Measurements from ENCODE around the gene NADK. TPM values are rescaled to one million over a fixed set of nuclear protein-coding genes. Genes with fewer than 3 reads are reported as not detected.

NADK gene
- total RNA-seq, 1 donor from 2014 or later, result 84.6 TPM

GRCh38 chr1:1786836-1787605, 8.8 kb upstream of the NADK start:
- intact Hi-C loops (cut with micrococcal nuclease), result no loop called here

GRCh38 chr1:1785666-1786065, 7.4 kb upstream of the NADK start:
- intact Hi-C loops (cut with micrococcal nuclease), result no loop called here

GRCh38 chr1:1784933-1785332, 6.7 kb upstream of the NADK start:
- intact Hi-C loops (cut with micrococcal nuclease), result no loop called here

DNA sequence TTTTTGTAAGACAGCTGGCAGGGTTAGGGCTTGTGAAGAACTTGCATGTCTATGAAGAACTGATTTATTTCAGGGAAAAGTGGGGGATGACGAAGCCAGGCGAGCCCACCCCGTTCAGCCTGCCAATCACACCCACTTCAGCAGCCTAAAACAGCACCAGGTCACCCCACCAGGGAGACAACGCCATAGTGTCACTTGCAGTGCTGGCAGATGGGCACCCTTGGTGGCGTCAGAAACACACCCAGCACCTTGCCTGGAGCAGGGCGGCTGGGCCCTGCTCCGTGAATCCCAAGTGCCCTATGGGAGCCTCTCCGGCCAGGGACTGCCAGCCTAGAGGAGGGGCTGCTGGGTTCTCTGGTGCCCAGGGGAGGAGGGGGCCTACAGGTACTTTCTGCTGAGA, 5.0 kb upstream of the NADK start:
- intact Hi-C loops (cut with micrococcal nuclease), result no loop called here

GRCh38 chr1:1782399-1783221, 4.3 kb upstream of the NADK start:
- intact Hi-C loops (cut with micrococcal nuclease), result no loop called here

DNA sequence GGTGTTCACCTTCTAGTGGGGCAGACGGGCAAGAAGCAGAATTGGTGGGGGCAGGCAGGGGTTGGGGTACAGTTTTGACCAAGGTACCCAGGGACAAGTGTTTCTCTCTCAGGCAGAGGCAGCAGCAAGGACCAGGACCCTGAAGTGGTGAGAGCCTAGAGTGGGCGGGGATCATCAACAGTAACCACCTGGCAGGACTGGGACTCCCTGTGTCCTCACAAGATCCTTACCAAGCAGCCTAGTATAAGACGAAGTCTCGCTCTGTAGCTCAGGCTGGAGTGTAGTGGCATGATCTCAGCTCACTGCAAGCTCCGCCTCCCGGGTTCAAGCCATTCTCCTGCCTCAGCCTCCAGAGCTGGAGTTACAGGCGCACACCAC, 3.2 kb upstream of the NADK start:
- intact Hi-C loops (cut with micrococcal nuclease), result loop anchor here (2.0 kb wide), 1 partner anchor 109 kb away; the partner anchor contains the start of gene GNB1

DNA sequence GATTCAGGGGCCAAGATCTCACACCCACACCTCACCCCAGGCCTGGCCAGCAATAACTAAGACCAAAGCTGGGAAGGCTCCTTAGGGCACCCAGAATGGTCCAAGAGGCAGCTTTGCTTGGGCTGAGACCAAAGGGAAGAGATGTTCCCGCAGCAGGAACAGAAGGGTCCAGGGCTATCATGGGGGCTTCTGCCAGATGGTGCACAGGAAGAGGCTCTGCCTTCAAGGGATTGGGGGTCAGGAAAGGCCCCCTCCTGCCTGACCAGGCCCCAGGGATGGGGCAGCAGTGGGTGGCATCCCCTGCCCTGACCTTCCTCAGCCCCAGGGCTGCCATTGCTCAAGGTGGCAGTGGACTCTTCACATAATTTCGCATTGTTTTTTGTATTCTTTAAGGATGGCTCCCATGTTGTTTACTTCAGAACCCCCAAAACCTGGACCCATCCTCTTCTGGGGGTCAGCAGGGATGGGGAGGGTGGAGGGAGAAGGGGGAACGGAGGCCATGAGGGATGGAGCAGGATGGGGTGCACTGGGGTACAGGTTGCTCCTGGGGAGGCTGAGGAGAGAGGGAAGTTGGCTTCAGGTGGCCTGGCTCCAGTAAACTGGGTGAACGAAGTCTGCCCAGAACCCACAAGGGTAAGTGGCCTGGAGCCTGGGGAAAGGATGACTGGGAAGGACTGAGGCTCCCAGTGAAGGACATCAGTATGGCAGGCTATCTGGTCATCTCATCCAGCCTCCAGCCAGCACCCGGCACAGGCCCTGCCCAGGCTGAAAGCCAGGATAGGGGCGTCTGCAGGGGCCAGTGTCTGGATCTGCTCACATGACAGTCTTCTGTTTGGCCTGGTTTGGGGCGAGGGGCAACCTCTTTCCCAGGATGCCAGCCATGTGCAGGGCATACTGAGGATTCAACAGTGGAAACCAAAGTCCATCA, 2.6 kb upstream of the NADK start:
- intact Hi-C loops (cut with micrococcal nuclease), result loop anchor here (2.0 kb wide), 1 partner anchor 110 kb away; the partner anchor contains the start of gene GNB1

DNA sequence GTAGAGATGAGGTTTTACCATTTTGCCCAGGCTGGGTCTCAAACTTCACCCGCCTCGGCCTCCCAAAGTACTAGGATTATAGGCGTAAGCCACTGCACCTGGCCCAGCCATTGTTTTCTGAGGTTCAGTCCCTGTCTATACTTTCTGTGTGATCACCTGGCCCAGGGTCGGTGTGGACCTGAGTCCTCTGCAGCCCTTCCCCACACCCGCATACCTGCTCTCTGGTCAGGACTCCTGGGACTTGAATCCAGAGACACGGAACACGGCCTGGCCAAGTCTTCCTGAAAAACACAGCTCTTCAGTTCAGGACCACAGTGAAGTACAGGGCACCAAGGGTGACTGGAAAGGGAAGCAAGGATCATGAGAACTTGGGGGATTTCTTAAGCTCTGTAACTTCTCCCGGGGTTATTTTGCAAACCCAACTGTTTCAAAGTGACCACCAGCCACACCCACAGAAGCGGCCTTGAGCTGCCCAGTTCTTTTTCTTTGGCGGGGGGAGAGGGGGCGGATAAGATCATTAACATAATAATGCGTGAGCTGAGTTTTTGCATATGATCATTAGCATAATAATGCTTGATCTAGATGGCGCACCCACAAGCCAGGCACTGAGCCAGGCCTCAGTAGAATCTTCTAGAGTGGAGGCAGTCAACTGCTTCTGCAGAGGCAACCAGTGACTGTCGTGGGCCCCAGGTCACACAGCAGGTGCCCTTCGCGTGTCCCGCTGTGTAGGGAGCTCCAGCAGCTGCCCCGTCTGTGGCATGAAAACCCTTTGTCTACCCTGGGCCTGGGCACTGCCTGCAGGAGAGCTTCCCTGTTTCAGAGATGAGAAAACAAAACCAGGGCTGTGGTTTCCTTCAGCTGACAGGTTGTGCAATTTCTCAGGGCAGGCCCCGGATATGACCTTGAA, 1.7 kb upstream of the NADK start:
- intact Hi-C loops (cut with micrococcal nuclease), result loop anchor here (2.0 to 5.0 kb wide), 2 partner anchors 111 to 127 kb away; partner anchors contain the start of gene GNB1

- intact Hi-C loops (cut with micrococcal nuclease), result loop anchor here (5.0 kb wide), 1 partner anchor 128 kb away; no protein-coding TSS in a partner anchor
Observed at GRCh38 chr1:1779320-1779675, 1.0 kb upstream of the NADK start.

- intact Hi-C loops (cut with micrococcal nuclease), result loop anchor here (5.0 kb wide), 1 partner anchor 129 kb away; no protein-coding TSS in a partner anchor
Observed at GRCh38 chr1:1778663-1779319, 521 bp upstream of the NADK start.

GRCh38 chr1:1777583-1777899, 729 bp downstream of the NADK start:
- intact Hi-C loops (cut with micrococcal nuclease), result loop anchor here (5.0 kb wide), 1 partner anchor 130 kb away; no protein-coding TSS in a partner anchor

DNA sequence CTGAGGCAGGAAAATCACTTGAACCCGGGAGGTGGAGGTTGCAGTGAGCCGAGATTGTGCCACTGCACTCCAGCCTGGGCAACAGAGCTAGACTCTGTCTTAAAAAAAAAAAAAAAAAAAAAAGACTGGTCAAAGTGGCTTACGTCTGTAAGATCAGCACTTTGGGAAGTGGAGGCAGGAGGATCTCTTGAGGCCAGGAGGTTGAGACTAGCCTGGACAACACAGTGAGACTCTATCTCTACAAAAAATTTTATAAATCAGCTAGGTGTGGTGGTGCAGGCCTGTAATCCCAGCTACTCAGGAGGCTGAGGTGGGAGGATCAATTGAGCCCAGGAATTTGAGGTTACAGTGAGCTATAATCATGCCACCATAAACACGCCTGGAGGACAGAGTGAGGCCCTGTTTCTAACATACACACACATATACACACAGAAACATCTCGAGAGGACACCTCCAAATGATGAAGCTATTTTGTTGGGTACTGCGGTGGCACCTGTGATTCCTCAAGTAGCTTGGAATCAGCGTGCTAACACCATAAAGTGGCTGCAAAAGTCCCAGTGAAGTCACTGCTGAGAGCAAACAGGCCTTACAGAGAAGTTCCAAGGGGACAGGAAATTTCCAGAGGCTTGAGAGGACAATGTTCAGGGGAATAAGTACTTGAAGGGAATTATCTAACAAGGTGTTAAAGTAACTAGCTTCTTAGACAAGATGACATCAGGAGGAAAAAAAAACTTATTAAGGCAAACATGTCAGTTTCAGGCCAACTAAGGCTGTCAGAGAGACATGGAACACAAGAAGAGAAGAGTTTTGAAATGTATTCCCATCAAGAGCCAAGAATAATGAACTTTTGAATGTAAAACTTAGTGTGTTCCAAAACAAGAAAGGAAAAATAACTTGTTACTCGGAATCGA, 1.3 kb downstream of the NADK start:
- intact Hi-C loops (cut with micrococcal nuclease), result loop anchor here (5.0 kb wide), 1 partner anchor 130 kb away; no protein-coding TSS in a partner anchor

DNA sequence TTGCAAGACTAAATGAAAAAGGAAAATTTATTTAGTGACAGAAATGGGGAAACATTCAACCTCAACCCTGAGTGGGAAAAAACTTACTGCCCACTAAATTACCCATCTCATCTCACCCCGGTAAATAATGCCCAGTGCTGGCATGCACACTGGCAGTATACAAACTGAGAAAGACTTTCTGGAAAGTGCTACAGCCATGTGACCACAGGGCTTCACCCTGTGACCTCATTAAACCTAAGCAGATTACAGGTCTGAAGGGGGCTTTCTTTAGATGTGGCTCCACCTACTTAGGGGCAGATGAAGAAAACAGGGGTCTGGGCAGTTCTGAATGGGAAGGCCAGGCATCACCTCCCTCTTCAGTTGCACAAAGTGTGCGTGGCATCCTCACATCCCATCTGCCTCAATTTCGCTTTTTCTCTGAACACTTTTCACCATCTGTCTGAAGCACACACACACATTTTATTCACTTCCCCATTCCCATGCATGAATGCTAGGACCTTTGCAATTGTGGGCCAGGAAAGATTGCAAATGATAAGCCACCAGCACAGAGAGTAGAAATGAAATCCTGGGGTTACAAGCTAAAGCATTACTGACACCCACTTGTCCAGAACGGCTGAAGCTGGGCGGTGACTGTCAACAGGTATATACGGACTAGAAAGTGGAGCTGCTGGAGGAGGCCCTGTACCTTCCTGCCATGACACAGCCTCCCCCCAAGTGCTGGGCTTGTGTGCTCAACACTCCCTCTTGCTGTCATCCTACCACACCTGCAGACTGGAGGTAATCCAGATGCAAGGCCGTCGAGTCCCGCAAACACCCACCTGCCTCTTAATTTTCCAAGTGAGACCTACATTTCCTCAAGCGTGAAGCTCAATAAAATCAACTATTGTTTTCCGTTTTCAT, 2.7 kb downstream of the NADK start:
- intact Hi-C loops (cut with micrococcal nuclease), result loop anchor here (5.0 kb wide), 1 partner anchor 132 kb away; no protein-coding TSS in a partner anchor

DNA sequence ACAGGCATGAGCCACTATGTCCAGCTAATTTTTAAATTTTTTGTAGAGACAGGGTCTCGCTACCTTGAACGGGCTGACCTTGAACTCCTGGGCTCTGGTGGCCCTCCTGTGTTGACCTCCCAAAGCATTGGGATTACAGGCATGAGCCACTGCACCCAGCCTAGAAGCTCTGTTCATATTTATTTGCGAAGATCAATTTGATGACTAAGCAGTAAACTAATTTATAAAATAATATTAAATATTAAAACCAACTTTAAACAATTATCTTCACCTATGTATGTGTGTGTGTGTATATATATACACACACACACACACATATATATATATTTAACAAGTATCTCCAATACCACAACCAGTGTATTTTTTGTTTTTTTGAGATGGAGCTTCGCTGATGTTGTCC, 4.4 kb downstream of the NADK start:
- intact Hi-C loops (cut with micrococcal nuclease), result no loop called here

- intact Hi-C loops (cut with micrococcal nuclease), result no loop called here
Observed at GRCh38 chr1:1771096-1771495, 7.2 kb downstream of the NADK start.

- intact Hi-C loops (cut with micrococcal nuclease), result no loop called here
Observed at GRCh38 chr1:1770102-1770501, 8.2 kb downstream of the NADK start.

DNA sequence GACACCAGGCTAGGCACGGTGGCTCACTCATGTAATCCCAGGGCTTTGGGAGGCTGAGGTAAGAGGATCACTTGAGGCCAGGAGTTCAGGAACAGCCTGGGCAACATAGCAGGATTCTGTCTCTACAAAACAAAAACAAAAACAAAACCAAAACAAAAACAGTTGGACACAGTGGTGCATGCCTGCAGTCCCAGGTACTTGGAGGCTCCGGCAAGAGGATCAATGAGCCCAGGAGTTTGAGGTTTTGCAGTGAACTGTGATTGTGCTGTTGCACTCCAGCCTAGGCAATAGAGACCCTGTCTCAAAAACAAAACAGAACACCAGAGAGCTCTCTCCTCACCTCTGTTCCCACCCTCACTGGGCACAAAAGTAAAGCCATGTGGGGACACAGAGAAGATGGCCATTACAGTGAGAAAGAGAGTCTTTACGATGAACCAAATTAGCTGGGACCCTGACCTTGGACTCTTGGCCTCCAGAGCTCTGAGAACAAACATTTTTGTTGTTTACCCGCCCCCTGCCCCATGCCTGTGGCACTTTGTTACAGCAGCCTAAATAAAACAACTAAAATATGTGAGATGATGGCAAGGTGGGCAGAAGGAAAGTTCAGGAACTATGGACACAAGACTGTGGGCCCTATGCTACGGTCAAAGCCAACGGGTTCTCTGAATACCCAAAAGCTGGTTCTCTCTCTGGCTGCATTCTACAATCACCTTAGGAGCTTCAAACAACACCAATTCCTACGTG, 9.8 kb downstream of the NADK start:
- intact Hi-C loops (cut with micrococcal nuclease), result no loop called here
